ENCODE data around the gene WDR17.

Gene WDR17

GRCh38 chr4:176065435-176066291 lies at the start of gene WDR17:
Gene WDR17 (plus strand): TSS chr4:176065841. CDS start chr4:176111581, 45,740 bp downstream.
- DNase-seq = peak; percentile 75 to 86

GRCh38 chr4:176016601-176017000 lies 49.0 kb upstream of the WDR17 start:
- DNase-seq = no peak

GRCh38 chr4:176020481-176021085 lies 45.1 kb upstream of the WDR17 start:
- no peak for DNase-seq

- DNase-seq = no peak
Observed at GRCh38 chr4:176030391-176030790, 35.2 kb upstream of the WDR17 start.

- DNase-seq = no peak
Observed at GRCh38 chr4:176031922-176032321, 33.7 kb upstream of the WDR17 start.

GRCh38 chr4:176032454-176032853 lies 33.2 kb upstream of the WDR17 start:
- no peak for DNase-seq

- peak in 1 of 2 donors; percentile 37 for DNase-seq
Observed at GRCh38 chr4:176034499-176034898, 31.1 kb upstream of the WDR17 start.

GRCh38 chr4:176034936-176035335 lies 30.7 kb upstream of the WDR17 start:
- DNase-seq = no peak

GRCh38 chr4:176036585-176037205 lies 28.9 kb upstream of the WDR17 start:
- DNase-seq = no peak

GRCh38 chr4:176038789-176039188 lies 26.9 kb upstream of the WDR17 start:
- no peak for DNase-seq

GRCh38 chr4:176042195-176042594 lies 23.4 kb upstream of the WDR17 start:
- no peak for DNase-seq

GRCh38 chr4:176043838-176044588 lies 21.6 kb upstream of the WDR17 start:
- no peak for DNase-seq

GRCh38 chr4:176044589-176044951 lies 21.1 kb upstream of the WDR17 start:
- no peak for DNase-seq

- no peak for DNase-seq
Observed at GRCh38 chr4:176048631-176049030, 17.0 kb upstream of the WDR17 start.

- DNase-seq = no peak
Observed at GRCh38 chr4:176052744-176053143, 12.9 kb upstream of the WDR17 start.

- no peak for DNase-seq
Observed at GRCh38 chr4:176053785-176054184, 11.9 kb upstream of the WDR17 start.

- DNase-seq = no peak
Observed at GRCh38 chr4:176054942-176055341, 10.7 kb upstream of the WDR17 start.

- no peak for DNase-seq
Observed at GRCh38 chr4:176063718-176064117, 1.9 kb upstream of the WDR17 start.

- DNase-seq = no peak
Observed at GRCh38 chr4:176064539-176064938, 1.1 kb upstream of the WDR17 start.

GRCh38 chr4:176066757-176067156 lies 1.1 kb downstream of the WDR17 start:
- DNase-seq = no peak

GRCh38 chr4:176077561-176077960 lies 11.9 kb downstream of the WDR17 start:
- no peak for DNase-seq

GRCh38 chr4:176084769-176085168 lies 19.1 kb downstream of the WDR17 start:
- no peak for DNase-seq

- peak in 1 of 2 donors; percentile 42 for DNase-seq
Observed at GRCh38 chr4:176090115-176090514, 24.5 kb downstream of the WDR17 start.

All from CD4-positive, alpha-beta T cell treated with Interferon alpha-2 for 1 hour (primary cell).